C4-2B (cell line): ENCODE data around the gene ALOX5.

Source experiments
- CTCF ChIP-seq: fragments of 450-650 bp; conservative IDR thresholded peaks from 2 replicates; pipeline ENCODE4 v1.5.1; 2017; ENCODE audit warnings: mild to moderate bottlenecking
- ZFX ChIP-seq: fragments of 450-650 bp; IDR thresholded peaks from 2 replicates; pipeline ENCODE4 v1.6.1; 2017

- TF ChIP-seq CTCF: no peak
- TF ChIP-seq ZFX: no peak
These were observed 69.3 kb downstream of the ALOX5 start for GRCh38 chr10:45443101-45444009.
